Astrocyte of the cerebellum (primary cell): ENCODE measurements around the gene RAP1GDS1.
"Not testable (repeated sequence)": the region's sequence is repeated elsewhere in the genome, so short reads cannot be mapped to it uniquely, and the experiment has no call there.

Experiments used
- DNase-seq: peaks from one replicate; pipeline ENCODE4 v3.0.0-alpha.2; 2011; ENCODE audit warnings: low read depth
- H3K4me3 ChIP-seq: 2 replicates; pipeline ENCODE4 v1.5.1; 2011; ENCODE audit warnings: mild to moderate bottlenecking, low read depth, low read length, moderate library complexity
- CTCF ChIP-seq: IDR thresholded peaks from 2 replicates; pipeline ENCODE4 v1.5.1; 2012; ENCODE audit warnings: low read length, low read depth, moderate library complexity, mild to moderate bottlenecking; ENCODE audit errors: missing control alignments
- in situ Hi-C: cut with HindIII; loops from 2 replicates; pipeline ENCODE4 v1.10.0; 2017; ENCODE audit warnings: low sequenced_read_pairs

Gene RAP1GDS1

GRCh38 chr4:98416844-98417243 lies 155.7 kb downstream of the RAP1GDS1 start:
- in situ Hi-C loops, result no loop called here
- no peak for TF ChIP-seq CTCF
- H3K4me3 ChIP-seq, result no peak overlapping the region
- DNase-seq, result no peak

- DNase-seq, in situ Hi-C loops, H3K4me3 ChIP-seq: not testable (repeated sequence)
Observed at GRCh38 chr4:98420151-98420550, 159.0 kb downstream of the RAP1GDS1 start.

- DNase-seq, result peak; percentile 46
- in situ Hi-C loops, result no loop called here
- no peak for TF ChIP-seq CTCF
- H3K4me3 ChIP-seq, result no peak overlapping the region
Observed at GRCh38 chr4:98421111-98421510, 159.9 kb downstream of the RAP1GDS1 start.

GRCh38 chr4:98423009-98423408 lies 161.8 kb downstream of the RAP1GDS1 start:
- TF ChIP-seq CTCF, result no peak
- in situ Hi-C loops, result no loop called here
- H3K4me3 ChIP-seq, result no peak overlapping the region
- DNase-seq, result no peak

GRCh38 chr4:98430708-98431403 lies 169.7 kb downstream of the RAP1GDS1 start:
- peak; percentile 83 for DNase-seq
- no peak overlapping the region for H3K4me3 ChIP-seq
- in situ Hi-C loops, result no loop called here
- no peak for TF ChIP-seq CTCF

- in situ Hi-C loops, result no loop called here
- TF ChIP-seq CTCF, result no peak
- no peak for DNase-seq
- H3K4me3 ChIP-seq, result no peak overlapping the region
Observed at GRCh38 chr4:98433691-98434090, 172.5 kb downstream of the RAP1GDS1 start.

GRCh38 chr4:98434816-98435215 lies 173.6 kb downstream of the RAP1GDS1 start:
- TF ChIP-seq CTCF, result no peak
- DNase-seq, result no peak
- in situ Hi-C loops, result no loop called here
- H3K4me3 ChIP-seq, result no peak overlapping the region
